ENCODE results near the gene RTP4. TPM values are rescaled to one million over a fixed set of nuclear protein-coding genes. Genes with fewer than 3 reads are reported as not detected.

The RTP4 gene
- total RNA-seq, 2 experiments from 2014 or later, result 0.13 TPM; not detected in 1

Other genes starting within 250 kb of the RTP4 start
- gene RPL39L, start 228.9 kb upstream of the RTP4 start, total RNA-seq (2014; rRNA removed; shearing (Covaris generic)), result 79.2 and 92.2 TPM in 2 replicates
- 46.2 and 46.5 TPM in 2 replicates for gene RPL39L, start 228.9 kb upstream of the RTP4 start, total RNA-seq (2022)
- gene RTP1, start 170.9 kb upstream of the RTP4 start, total RNA-seq (2014; rRNA removed; shearing (Covaris generic)), result not detected in 2 replicates
- gene RTP1, start 170.9 kb upstream of the RTP4 start, total RNA-seq (2022), result not detected in 2 replicates
- gene MASP1, start 76.6 kb upstream of the RTP4 start, total RNA-seq (2014; rRNA removed; shearing (Covaris generic)), result not detected in 2 replicates
- not detected in 2 replicates for gene MASP1, start 76.6 kb upstream of the RTP4 start, total RNA-seq (2022)

All from OCI-LY7 (cell line).